ENCODE measurements around the gene ARFGAP2.

The ARFGAP2 gene

GRCh38 chr11:47149782-47150181, 26.9 kb downstream of the ARFGAP2 start:
- Histone ChIP-seq H3K4me3 (ENCODE audit: low read depth, low read length) (no peak overlapping the region), H3K36me3 (ENCODE audit: control insufficient read depth in 2 of 2, insufficient read depth in 1 of 2, low read length in 2 of 2) (peaks cover 0 to 5% of the 10 kb centered on the region in 2 experiments; a peak in 1 of 3 replicates), H3K9me3 (ENCODE audit: control insufficient read depth, insufficient read depth, low read depth, low read length) (no peaks in the 10 kb centered on the region), H3K4me1 (ENCODE audit: control insufficient read depth, insufficient read depth, low read length) (no peaks in the 10 kb centered on the region), H3K27ac (ENCODE audit: extremely low read depth, low read depth, low read length) (no peak overlapping the region)
- ChIA-PET CTCF (interaction anchor here (0.5 to 1.1 kb wide), 3 partner anchors 16 to 218 kb away, joined by 3 to 4 read pairs (median 3); no protein-coding TSS in a partner anchor), POLR2A (no interaction called here)
- TF ChIP-seq GLIS2 (tag by site-specific recombination; IDR thresholded peaks at IDR 0.05): no peak
- no peak for TF ChIP-seq ZNF362 (tag by site-specific recombination; IDR thresholded peaks at IDR 0.05)
- TF ChIP-seq ZSCAN4 (tag by site-specific recombination; IDR thresholded peaks at IDR 0.05): no peak
- TF ChIP-seq ZNF112 (tag by site-specific recombination; IDR thresholded peaks at IDR 0.05): no peak
- TF ChIP-seq ZNF174 (tag by site-specific recombination; IDR thresholded peaks at IDR 0.05): no peak
- no peak for TF ChIP-seq ZNF626 (tag by site-specific recombination; IDR thresholded peaks at IDR 0.05)
- TF ChIP-seq ZBTB6 (tag by site-specific recombination; IDR thresholded peaks at IDR 0.05): no peak
- TF ChIP-seq ZNF768 (tag by site-specific recombination; IDR thresholded peaks at IDR 0.05): no peak
- no peak for TF ChIP-seq ZBTB21 (tag by site-specific recombination; IDR thresholded peaks at IDR 0.05)
- TF ChIP-seq ZNF239 (tag by site-specific recombination; IDR thresholded peaks at IDR 0.05): no peak
- TF ChIP-seq ZNF544 (tag by site-specific recombination; IDR thresholded peaks at IDR 0.05): no peak
- TF ChIP-seq IKZF3 (tag by site-specific recombination; IDR thresholded peaks at IDR 0.05): no peak
- TF ChIP-seq ZNF341 (tag by site-specific recombination; IDR thresholded peaks at IDR 0.05; ENCODE audit: low read depth): no peak
- no peak for TF ChIP-seq ATF2 (tag by site-specific recombination; IDR thresholded peaks at IDR 0.05; ENCODE audit: low read depth)
- no peak for TF ChIP-seq ZNF580 (tag by site-specific recombination; IDR thresholded peaks at IDR 0.05)
- no peak for TF ChIP-seq EGR2 (tag by site-specific recombination; IDR thresholded peaks at IDR 0.05; ENCODE audit: low read depth)
- TF ChIP-seq ZNF26 (tag by site-specific recombination; IDR thresholded peaks at IDR 0.05): no peak
- TF ChIP-seq HIC1 (tag by site-specific recombination; IDR thresholded peaks at IDR 0.05): no peak
- no peak for TF ChIP-seq ZNF354C (tag by site-specific recombination; IDR thresholded peaks at IDR 0.05; ENCODE audit: borderline replicate concordance, low read depth)
- no peak for TF ChIP-seq GFI1B (tag by site-specific recombination; IDR thresholded peaks at IDR 0.05)

All from HEK293 (cell line).